MCF 10A (cell line): Measurements from ENCODE around the gene RFT1. TPM values are rescaled to one million over a fixed set of nuclear protein-coding genes. Genes with fewer than 3 reads are reported as not detected.

Source experiments
- BruUV-seq: library from RNA; stranded (reverse); fragments of 400-500 nt; replicated peaks from 2 replicates; lab custom pipeline; 2021; lab: Mats Ljungman, UMichigan
- CTCF ChIA-PET: fragments of 300-600 bp; sonication (Branson Sonifier 250); formaldehyde crosslinking; extraction: SDS; loops from one replicate; lab custom pipeline; 2021; ENCODE audit warnings: antibody characterized with exemption, inconsistent platforms; lab: Yijun Ruan, JAX
- POLR2A ChIA-PET: fragments of 300-600, 350-650 bp; sonication (Branson Sonifier 250); formaldehyde crosslinking; extraction: SDS; loops from one replicate; lab custom pipeline; 2020; ENCODE audit warnings: antibody characterized with exemption, inconsistent platforms; lab: Yijun Ruan, JAX
- DNase-seq: peaks from one replicate; pipeline ENCODE4 v3.0.0-alpha.2; 2018; ENCODE audit not compliant: unreplicated experiment
- H3K27ac Mint-ChIP-seq: one replicate; pipeline ENCODE4 v1.8.0; 2022; ENCODE audit warnings: mild to moderate bottlenecking, low read depth, mixed read lengths; ENCODE audit not compliant: unreplicated experiment
- H3K27me3 Mint-ChIP-seq: one replicate; pipeline ENCODE4 v1.8.0; 2022; ENCODE audit warnings: mixed read lengths; ENCODE audit not compliant: insufficient read depth, unreplicated experiment
- H3K36me3 Mint-ChIP-seq: one replicate; pipeline ENCODE4 v1.8.0; 2022; ENCODE audit warnings: mild to moderate bottlenecking, moderate library complexity, mixed read lengths; ENCODE audit not compliant: insufficient read depth, unreplicated experiment
- H3K4me1 Mint-ChIP-seq: one replicate; pipeline ENCODE4 v1.8.0; 2022; ENCODE audit warnings: mixed read lengths; ENCODE audit not compliant: insufficient read depth, unreplicated experiment
- H3K4me3 Mint-ChIP-seq: one replicate; pipeline ENCODE4 v1.8.0; 2022; ENCODE audit warnings: mild to moderate bottlenecking, moderate library complexity, mixed read lengths; ENCODE audit not compliant: unreplicated experiment
- H3K9me3 Mint-ChIP-seq: one replicate; pipeline ENCODE4 v1.8.0; 2022; ENCODE audit warnings: mixed read lengths; ENCODE audit not compliant: unreplicated experiment
- CTCF ChIP-seq: fragments of 200-600 bp; IDR thresholded peaks from one replicate; pipeline ENCODE4 v1.8.0; 2022; ENCODE audit warnings: antibody characterized with exemption, mild to moderate bottlenecking; ENCODE audit not compliant: unreplicated experiment
- intact Hi-C: fragments of 100-400 bp; cut with micrococcal nuclease; formaldehyde crosslinking; loops from 2 replicates; pipeline ENCODE4 v1.14.1; 2022
- total RNA-seq: library from RNA; stranded (reverse); gene quantifications from 2 replicates; pipeline ENCODE4 v1.2.3, GENCODE V29; 2022

The RFT1 gene
- total RNA-seq, 1 experiment from 2014 or later = 42.7 TPM

- no peak for DNase-seq
- no peak for TF ChIP-seq CTCF
- no peaks in the 10 kb centered on the region for H3K27me3 Mint-ChIP-seq
- H3K9me3 Mint-ChIP-seq = no peaks in the 10 kb centered on the region
- intact Hi-C loops = no loop called here
- BruUV-seq = no TSS peak
- peaks cover 9% of the 10 kb centered on the region for H3K36me3 Mint-ChIP-seq
- no peak overlapping the region for H3K27ac Mint-ChIP-seq
- peaks cover 14% of the 10 kb centered on the region for H3K4me1 Mint-ChIP-seq
- ChIA-PET CTCF (interaction anchor here (1.3 to 1.5 kb wide), 3 partner anchors 15 to 47 kb away, joined by 4 to 6 read pairs (median 6); no protein-coding TSS in a partner anchor), POLR2A (no interaction called here)
- no peak overlapping the region for H3K4me3 Mint-ChIP-seq
Observed at GRCh38 chr3:53149006-53149690, 18.9 kb upstream of the RFT1 start.

- BruUV-seq = no TSS peak
Observed at GRCh38 chr3:53147903-53148400, 17.7 kb upstream of the RFT1 start.

GRCh38 chr3:53147151-53147902, 17.1 kb upstream of the RFT1 start:
- ChIA-PET CTCF (interaction anchor here (0.6 to 2.1 kb wide), 7 partner anchors 10 to 794 kb away, joined by 3 to 7 read pairs (median 4); no protein-coding TSS in a partner anchor), POLR2A (interaction anchor here (0.7 kb wide), 1 partner anchor 376 kb away, joined by 3 read pairs; the partner anchor contains the start of gene NEK4)
- intact Hi-C loops = no loop called here
- no peak overlapping the region for H3K27ac Mint-ChIP-seq
- H3K4me3 Mint-ChIP-seq = no peak overlapping the region
- H3K36me3 Mint-ChIP-seq = no peaks in the 10 kb centered on the region
- no peaks in the 10 kb centered on the region for H3K27me3 Mint-ChIP-seq
- no TSS peak for BruUV-seq
- peaks cover 14% of the 10 kb centered on the region for H3K4me1 Mint-ChIP-seq
- no peaks in the 10 kb centered on the region for H3K9me3 Mint-ChIP-seq
- DNase-seq = no peak
- TF ChIP-seq CTCF = no peak

More at GRCh38 chr3:53147903-53148400, 17.7 kb upstream of the RFT1 start:
- Mint-ChIP-seq H3K9me3 (no peaks in the 10 kb centered on the region), H3K4me1 (peaks cover 14% of the 10 kb centered on the region), H3K27ac (no peak overlapping the region), H3K27me3 (no peaks in the 10 kb centered on the region), H3K36me3 (peaks cover 2% of the 10 kb centered on the region), H3K4me3 (no peak overlapping the region)
- intact Hi-C loops = no loop called here
- TF ChIP-seq CTCF = no peak
- ChIA-PET POLR2A (no interaction called here), CTCF (interaction anchor here (0.9 to 1.5 kb wide), 4 partner anchors 14 to 48 kb away, joined by 3 to 7 read pairs (median 5); no protein-coding TSS in a partner anchor)
- DNase-seq = no peak
